DND-41 (cell line): ENCODE data around the gene FAF1.

Experiments
- ATAC-seq: fragments of 200-7000 bp; cut with Tn5 transposase; 3 replicates; pipeline ENCODE4 v1.9.1; 2021; ENCODE audit warnings: low read depth; ENCODE audit not compliant: insufficient read depth
- DNase-seq: peaks from one replicate; pipeline ENCODE4 v3.0.0-alpha.2; 2020
- H2AFZ ChIP-seq: 2 replicates; pipeline ENCODE4 v1.6.0; 2012; ENCODE audit warnings: low read depth, low read length
- H3K27ac ChIP-seq: 2 replicates; pipeline ENCODE4 v1.5.1; 2012; ENCODE audit warnings: low read length, inconsistent platforms
- H3K27me3 ChIP-seq: fragments of 200-600 bp; sonication (generic); 2 replicates; pipeline ENCODE4 v1.6.0; 2012; ENCODE audit warnings: low read length, mild to moderate bottlenecking, inconsistent platforms; ENCODE audit not compliant: insufficient read depth, poor library complexity
- H3K36me3 ChIP-seq: 2 replicates; pipeline ENCODE4 v1.5.1; 2012; ENCODE audit warnings: low read length, inconsistent platforms; ENCODE audit not compliant: insufficient read depth
- H3K4me1 ChIP-seq: 2 replicates; pipeline ENCODE4 v1.5.1; 2012; ENCODE audit warnings: mild to moderate bottlenecking, low read length; ENCODE audit not compliant: insufficient read depth
- H3K4me2 ChIP-seq: 2 replicates; pipeline ENCODE4 v1.6.0; 2012; ENCODE audit warnings: mild to moderate bottlenecking, moderate library complexity, low read length, inconsistent platforms; ENCODE audit not compliant: insufficient read depth
- H3K4me3 ChIP-seq, 2 experiments: fragments of 200-600 bp in 1 of 2; shearing (Covaris generic) in 1 of 2; 2 replicates each; pipeline ENCODE4 v1.5.1; 2012 to 2016; ENCODE audit warnings: inconsistent platforms in 2 of 2, low read length in 2 of 2, mild to moderate bottlenecking in 2 of 2, low read depth in 1 of 2, moderate library complexity in 1 of 2
- H3K79me2 ChIP-seq: 2 replicates; pipeline ENCODE4 v1.6.0; 2012; ENCODE audit warnings: low read length, inconsistent platforms; ENCODE audit not compliant: insufficient read depth
- H3K9ac ChIP-seq: 2 replicates; pipeline ENCODE4 v1.6.0; 2012; ENCODE audit warnings: low read depth, mild to moderate bottlenecking, inconsistent platforms, low read length, moderate library complexity
- H3K9me3 ChIP-seq: 2 replicates; pipeline ENCODE4 v1.5.1; 2012; ENCODE audit warnings: low read length, moderate library complexity, mild to moderate bottlenecking, inconsistent platforms; ENCODE audit not compliant: insufficient read depth, severe bottlenecking
- H4K20me1 ChIP-seq: 2 replicates; pipeline ENCODE4 v1.6.0; 2012; ENCODE audit warnings: low read length; ENCODE audit not compliant: insufficient read depth
- CTCF ChIP-seq: IDR thresholded peaks from 2 replicates; pipeline ENCODE4 v1.5.1; 2012; ENCODE audit warnings: borderline replicate concordance, low read length, moderate library complexity, mild to moderate bottlenecking; ENCODE audit not compliant: poor library complexity, severe bottlenecking; ENCODE audit errors: extremely low read depth
- EZH2 ChIP-seq: IDR thresholded peaks from 3 replicates; pipeline ENCODE4 v1.6.1; 2012; ENCODE audit warnings: borderline replicate concordance, low read depth, mild to moderate bottlenecking, moderate library complexity, low read length, inconsistent platforms; ENCODE audit not compliant: severe bottlenecking

Gene FAF1

GRCh38 chr1:50667710-50668356 is 292.2 kb downstream of the FAF1 start:
- no peaks in the 10 kb centered on the region for H3K27me3 ChIP-seq
- H3K4me1 ChIP-seq = no peaks in the 10 kb centered on the region
- no peak overlapping the region for H3K27ac ChIP-seq
- no peaks in the 10 kb centered on the region for H3K9me3 ChIP-seq
- no peaks in the 10 kb centered on the region; the same call in 1 of the 2 replicates for H4K20me1 ChIP-seq
- no peak for DNase-seq
- H3K36me3 ChIP-seq = peaks cover 2% of the 10 kb centered on the region; the same call in 1 of the 2 replicates
- H3K79me2 ChIP-seq = no peaks in the 10 kb centered on the region
- H3K4me2 ChIP-seq = no peak overlapping the region
- H3K4me3 ChIP-seq = no peak overlapping the region
- no peak for ATAC-seq
- TF ChIP-seq CTCF (no peak), EZH2 (no peak)
- no peak overlapping the region for H2AFZ ChIP-seq
- H3K9ac ChIP-seq = no peak overlapping the region

GRCh38 chr1:50667272-50667671 is 292.8 kb downstream of the FAF1 start:
- Histone ChIP-seq H3K9ac (no peak overlapping the region), H2AFZ (no peak overlapping the region), H3K27me3 (no peaks in the 10 kb centered on the region), H3K4me3 (no peak overlapping the region), H3K27ac (no peak overlapping the region), H3K79me2 (no peaks in the 10 kb centered on the region), H3K36me3 (no peaks in the 10 kb centered on the region), H3K9me3 (no peaks in the 10 kb centered on the region), H3K4me1 (no peaks in the 10 kb centered on the region), H3K4me2 (no peak overlapping the region), H4K20me1 (no peaks in the 10 kb centered on the region; the same call in 1 of the 2 replicates)
- DNase-seq (no peak), ATAC-seq (no peak)
- no peak for TF ChIP-seq EZH2
- TF ChIP-seq CTCF = no peak

DNA sequence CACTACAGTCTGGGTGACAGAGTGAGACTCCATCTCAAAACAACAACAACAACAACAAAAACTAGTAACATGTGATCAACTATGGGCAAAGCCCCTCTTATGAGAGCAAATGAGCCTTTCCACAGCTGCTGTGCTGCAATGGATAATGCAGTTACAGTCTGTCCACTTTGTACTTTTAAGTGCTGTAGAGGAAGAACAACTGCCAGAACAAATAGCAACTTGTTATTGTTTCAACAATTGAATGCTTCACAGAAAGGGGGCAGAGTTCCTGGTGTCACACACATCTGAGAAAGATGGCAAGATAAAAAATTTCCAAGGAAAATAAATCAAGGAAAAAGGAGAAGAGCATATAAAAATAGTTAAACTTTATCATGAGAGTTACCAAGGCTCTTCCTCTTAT is 293.2 kb downstream of the FAF1 start:
- no peak for TF ChIP-seq CTCF
- no peak for TF ChIP-seq EZH2
- Histone ChIP-seq H4K20me1 (no peaks in the 10 kb centered on the region; the same call in 1 of the 2 replicates), H3K79me2 (no peaks in the 10 kb centered on the region), H3K4me1 (no peaks in the 10 kb centered on the region), H3K27me3 (no peaks in the 10 kb centered on the region), H2AFZ (no peak overlapping the region), H3K9me3 (no peaks in the 10 kb centered on the region), H3K4me2 (no peak overlapping the region), H3K27ac (no peak overlapping the region), H3K9ac (no peak overlapping the region), H3K36me3 (no peaks in the 10 kb centered on the region), H3K4me3 (no peak overlapping the region)
- ATAC-seq (no peak), DNase-seq (no peak)
